GM18867 (cell line): ENCODE measurements around the gene KRTAP21-1.
"Not testable (repeated sequence)": the region's sequence is repeated elsewhere in the genome, so short reads cannot be mapped to it uniquely, and the experiment has no call there.

Experiments used
- ATAC-seq: cut with Tn5 transposase; IDR thresholded peaks from one replicate; pipeline ENCODE4 v1.9.1; 2021; ENCODE audit warnings: mild to moderate bottlenecking, moderate library complexity; ENCODE audit not compliant: unreplicated experiment

KRTAP21-1 gene

GRCh38 chr21:30755328-30755727, at the start of gene KRTAP21-1:
Gene KRTAP21-1 (minus strand): TSS chr21:30755428. CDS start chr21:30755378, 50 bp downstream.
- not testable (repeated sequence) for ATAC-seq

- no peak for ATAC-seq
These were observed 45.4 kb upstream of the KRTAP21-1 start for GRCh38 chr21:30800605-30801004.

DNA sequence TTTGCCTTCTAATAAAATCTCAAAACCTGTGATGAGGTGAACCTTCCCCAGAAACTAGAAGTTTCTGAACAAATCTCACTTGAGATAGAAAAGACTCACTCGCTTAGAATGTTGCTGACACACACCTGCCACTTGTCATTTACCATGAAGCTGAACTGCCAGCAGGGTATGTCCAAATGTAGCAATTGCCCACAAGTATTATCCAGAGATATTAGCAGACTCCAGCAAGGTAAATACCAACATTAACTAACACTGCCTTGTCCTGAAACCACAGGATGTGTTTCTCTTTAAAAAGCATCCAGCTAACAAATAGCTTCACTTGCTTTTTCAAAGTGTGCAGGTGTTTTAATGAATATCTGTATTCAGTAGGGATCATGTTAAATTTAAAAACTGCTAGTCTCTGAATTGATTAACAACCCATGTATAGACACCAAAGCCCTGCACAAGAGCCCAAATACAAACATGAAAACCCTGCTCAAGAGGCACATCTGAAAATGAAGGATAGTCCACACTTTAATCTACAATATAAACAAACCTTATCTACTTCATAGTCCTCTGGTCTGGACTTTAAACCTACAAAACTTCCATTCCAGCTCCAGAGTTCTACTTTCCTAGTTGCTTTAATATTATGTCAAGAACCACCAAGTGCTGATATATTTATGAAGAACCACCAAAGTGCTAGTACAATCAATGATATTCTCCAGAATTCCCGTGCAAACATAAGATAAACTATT, 38.5 kb upstream of the KRTAP21-1 start:
- ATAC-seq = no peak

DNA sequence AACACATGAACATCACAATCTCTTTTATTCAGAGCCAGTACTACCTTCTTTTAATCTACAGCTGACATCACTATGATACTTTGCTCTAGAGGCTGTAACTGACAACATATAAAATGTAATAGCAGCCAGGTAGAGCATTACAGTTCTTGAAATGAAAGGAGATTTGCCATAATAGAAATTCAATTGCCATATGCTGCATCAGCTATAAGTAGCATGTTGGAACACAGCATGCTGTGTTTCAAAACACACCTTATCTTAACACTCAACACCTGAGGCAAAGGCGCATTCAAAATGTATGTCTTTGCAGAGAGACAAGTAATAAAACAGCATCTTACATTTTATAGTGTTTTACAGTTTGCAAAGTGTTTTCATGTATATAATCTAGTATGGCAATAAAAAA, 24.0 kb upstream of the KRTAP21-1 start:
- no peak for ATAC-seq

DNA sequence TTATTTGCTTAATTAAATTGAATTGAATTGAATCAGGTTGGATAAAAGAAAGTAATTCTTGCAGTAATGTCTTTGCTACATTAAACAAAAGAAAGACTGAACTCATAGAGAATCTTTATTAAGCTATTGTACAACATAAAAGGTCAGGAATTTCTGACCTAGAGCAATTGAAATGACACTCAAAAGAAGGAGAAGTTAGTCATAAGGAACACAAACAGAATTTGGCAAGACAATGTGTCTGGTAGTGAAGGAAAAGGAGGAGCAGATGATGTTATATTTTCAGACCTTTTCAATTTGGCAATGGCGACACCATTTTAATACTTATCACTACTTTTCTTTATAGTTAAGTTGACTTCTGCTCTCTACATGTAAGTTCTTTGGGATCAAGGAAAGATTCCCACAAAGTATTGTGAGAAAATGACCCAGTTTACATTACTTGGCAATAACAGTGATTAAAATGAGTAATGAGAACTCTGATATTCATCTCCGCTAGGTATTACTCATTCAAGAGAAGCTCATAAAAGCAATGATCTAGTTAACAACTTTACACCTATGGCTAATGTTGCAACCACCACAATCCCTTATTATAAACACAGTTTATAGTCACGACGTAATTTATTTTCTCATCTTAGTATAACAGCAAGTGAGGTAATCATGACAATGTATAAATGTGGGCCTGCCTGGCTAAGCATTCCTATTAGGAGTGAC, 14.7 kb upstream of the KRTAP21-1 start:
- no peak for ATAC-seq

GRCh38 chr21:30760776-30761175, 5.5 kb upstream of the KRTAP21-1 start:
- no peak for ATAC-seq

- no peak for ATAC-seq
These were observed 3.1 kb upstream of the KRTAP21-1 start for GRCh38 chr21:30758306-30758705.

DNA sequence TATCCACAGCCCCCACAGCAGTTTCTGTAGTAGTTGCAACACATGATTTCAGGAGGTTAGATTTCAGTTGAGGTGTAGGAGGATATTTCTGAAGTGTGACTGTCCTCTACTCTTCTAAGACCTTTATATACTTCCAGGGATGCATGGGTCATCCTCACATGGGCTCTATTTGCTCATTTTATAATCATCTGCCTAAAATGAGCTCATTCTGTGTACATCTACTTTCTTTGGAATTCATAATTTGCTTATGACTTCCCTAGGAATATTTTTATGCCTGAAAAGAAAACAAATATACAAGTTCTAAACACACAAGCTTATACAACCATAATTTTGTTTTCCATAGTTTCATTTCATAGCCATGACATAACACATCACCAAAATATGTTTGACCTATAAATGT, 8.1 kb downstream of the KRTAP21-1 start, which contains the start of gene KRTAP21-2:
TSS of gene KRTAP21-2 (minus strand) at position 101 of the 400 bp plus-strand sequence. CDS start at position 44, 57 bp downstream.
- ATAC-seq = no peak

DNA sequence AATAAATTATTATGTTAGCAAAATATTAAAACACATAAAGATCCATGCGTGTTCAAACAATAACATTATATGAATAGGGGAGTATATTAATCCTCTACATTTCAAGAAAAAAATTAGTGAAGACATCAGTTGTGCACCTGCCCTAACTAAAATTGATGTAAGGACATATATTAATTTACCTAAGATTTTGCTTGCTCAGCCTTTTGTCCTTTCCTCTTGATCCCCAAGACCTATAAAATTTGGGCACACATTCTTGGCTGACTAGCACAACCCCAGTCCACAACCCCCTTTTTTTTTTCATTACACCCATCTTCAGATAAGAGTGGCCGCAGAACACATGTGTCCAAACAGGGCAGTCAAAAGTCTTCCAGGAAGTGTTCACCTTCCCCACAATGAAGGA, 14.8 kb downstream of the KRTAP21-1 start:
- no peak for ATAC-seq

DNA sequence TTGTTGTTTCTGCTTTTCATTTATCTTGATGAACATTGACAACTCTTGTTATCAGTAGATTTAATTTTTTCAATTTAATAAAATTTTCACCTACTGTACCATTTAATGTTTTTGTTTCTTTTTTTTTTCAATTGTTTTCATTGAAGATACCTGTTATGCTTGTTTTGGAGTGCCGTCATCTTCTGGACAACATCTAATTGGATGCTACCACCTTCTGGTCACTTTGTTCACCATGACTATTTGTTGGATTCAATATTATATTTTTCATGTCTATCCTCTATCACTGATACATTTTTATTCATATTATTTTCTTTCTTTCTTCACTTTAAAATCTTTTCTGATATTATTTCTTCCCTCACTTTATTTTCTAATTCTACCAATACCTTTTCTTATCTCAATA, 22.2 kb downstream of the KRTAP21-1 start:
- no peak for ATAC-seq

GRCh38 chr21:30726726-30727125, 28.5 kb downstream of the KRTAP21-1 start:
- ATAC-seq = no peak

GRCh38 chr21:30719401-30719800, 35.8 kb downstream of the KRTAP21-1 start:
- ATAC-seq = peak; percentile 44

DNA sequence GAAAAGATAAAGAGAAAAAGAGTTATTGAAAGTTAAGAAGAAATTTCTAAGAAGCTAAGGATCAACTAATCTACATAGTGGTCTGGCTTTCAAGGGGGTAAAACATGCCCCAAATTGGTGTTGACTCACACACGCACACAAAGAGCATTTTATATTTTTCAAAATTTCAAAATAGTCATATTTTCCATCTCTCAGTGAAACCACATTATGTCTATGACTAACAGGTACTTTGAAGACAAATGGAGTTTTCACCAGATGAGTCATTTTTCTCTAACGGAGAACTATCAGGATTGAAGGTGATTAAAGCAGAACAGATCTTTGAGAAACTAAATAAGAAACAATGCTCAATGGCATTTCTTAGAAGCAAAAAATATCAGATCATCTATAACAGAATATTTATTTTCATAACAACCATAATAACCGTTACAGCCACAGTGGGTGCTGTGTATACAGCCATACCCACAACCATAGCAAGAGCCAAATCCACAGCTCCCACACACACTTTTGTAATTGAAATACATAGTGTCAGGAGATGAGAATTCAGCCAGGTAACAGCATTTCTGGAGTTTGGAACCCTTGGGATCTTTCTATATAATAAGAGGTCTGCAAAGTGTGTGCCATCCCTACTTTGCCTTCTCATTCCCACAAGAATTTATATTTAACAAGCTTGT, 36.9 kb downstream of the KRTAP21-1 start, which contains the start of gene KRTAP21-3:
TSS of gene KRTAP21-3 (minus strand) at position 539 of the 671 bp plus-strand sequence. CDS start at position 521, 18 bp downstream.
- peak; percentile 64 for ATAC-seq

DNA sequence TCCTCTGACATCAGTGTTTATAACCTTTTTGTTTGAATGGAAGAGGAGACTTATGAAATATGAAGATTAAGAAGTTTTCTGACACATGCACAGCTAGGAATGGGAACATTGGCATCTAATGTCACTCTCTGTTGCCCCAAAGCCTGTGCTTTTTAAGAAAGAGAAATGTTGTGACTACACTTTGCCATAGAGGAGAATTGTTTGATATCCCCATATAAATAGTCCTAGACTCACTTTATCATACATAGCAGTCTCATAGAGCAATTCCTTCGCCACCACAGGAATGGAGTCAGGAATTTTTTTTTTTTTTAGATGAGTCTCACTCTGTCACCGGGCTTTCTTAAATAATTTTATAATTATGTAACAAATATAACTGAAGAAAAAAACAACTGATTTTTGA, 38.1 kb downstream of the KRTAP21-1 start:
- no peak for ATAC-seq

- no peak for ATAC-seq
These were observed 40.3 kb downstream of the KRTAP21-1 start for GRCh38 chr21:30714946-30715345.

DNA sequence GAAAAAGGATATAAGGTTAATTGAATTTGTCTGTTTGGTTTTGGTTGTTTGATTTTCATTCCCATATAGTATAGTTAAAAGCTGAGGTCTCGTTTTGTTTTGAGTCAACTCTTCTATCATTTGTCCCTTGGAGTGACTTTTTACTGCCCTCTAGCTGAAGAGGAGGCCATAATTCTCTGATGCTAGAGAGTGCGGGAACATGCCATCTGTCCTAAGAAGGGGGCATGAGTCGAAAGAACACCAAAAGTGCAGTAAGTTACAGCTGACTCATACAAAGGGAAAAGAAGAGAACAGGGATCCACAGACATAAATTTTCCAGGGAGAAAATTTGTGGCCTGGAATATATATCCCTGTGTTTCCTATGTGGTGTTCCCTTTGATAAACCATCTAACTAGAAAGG, 40.8 kb downstream of the KRTAP21-1 start:
- ATAC-seq = no peak

DNA sequence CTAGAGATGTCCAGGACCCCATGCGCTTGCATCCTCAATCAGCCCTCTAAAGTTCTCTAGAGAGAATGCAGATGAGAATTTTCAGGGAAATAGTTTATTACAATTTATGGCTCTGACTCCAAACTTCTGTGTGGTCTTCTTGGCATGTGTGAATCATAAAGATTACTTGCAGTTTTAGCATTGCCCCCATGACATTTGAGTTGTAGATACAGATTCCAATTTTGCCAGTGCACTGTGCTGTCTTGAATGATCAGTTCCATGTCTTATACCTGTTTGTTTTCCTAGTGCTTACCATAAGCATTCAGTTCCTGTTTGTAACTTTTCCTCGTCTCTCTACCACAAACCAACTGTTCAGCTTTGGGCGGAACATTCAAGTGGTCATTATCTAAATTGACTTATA, 41.5 kb downstream of the KRTAP21-1 start:
- no peak for ATAC-seq

DNA sequence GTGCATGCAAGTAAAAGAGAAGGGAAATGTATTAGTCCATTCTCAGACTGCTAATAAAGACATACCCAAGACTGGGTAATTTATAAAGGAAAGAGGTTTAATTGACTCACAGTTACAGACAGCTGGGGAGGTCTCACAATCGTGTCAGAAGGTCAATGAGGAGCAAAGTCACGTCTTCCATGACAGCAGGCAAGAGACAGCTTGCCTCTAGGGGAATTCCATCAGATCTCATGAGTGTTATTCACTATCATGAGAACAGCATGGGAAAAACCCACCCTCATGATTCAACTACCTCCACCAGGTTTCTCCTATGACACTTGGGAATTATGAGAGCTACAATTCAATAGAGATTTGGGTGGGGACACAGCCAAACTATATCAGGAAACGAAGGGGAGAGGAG, 44.7 kb downstream of the KRTAP21-1 start:
- no peak for ATAC-seq

- ATAC-seq = no peak
These were observed 47.8 kb downstream of the KRTAP21-1 start for GRCh38 chr21:30707409-30707808.
